ENCODE results near the gene C9orf78.

C9orf78 gene

DNA sequence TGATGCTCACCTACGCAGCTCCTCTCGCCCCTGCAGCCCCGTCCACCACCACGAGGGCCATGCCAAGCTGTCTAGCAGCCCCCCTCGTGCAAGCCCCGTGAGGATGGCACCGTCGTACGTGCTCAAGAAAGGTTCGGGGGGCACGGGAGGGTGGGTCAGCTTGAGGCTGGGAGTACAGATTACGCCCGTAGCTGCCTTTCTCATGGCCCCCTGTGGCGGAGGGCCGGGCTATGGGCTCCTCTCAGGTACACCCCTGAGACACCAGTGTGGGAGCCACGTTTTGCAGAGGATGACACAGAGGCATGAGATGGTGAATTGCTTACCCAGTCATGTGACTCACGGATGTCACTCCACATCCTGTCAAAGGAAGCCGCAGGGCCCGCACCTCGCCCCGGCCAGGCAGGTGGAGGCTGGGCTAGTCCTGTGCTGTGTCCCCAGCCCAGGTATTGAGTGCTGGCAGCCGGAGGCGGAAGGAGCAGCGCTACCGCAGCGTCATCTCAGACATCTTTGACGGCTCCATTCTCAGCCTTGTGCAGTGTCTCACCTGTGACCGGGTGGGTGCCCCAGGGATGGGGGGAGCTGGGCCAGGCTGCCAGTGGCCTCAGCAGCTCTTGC is 33.9 kb upstream of the C9orf78 start:
- DNase-seq: no peak
- in situ Hi-C loops (cut with MboI; ENCODE audit: low pct_unique_long_range_greater_than_20kb, low sequenced_read_pairs): no loop called here

GRCh38 chr9:129868023-129868871 is 33.2 kb upstream of the C9orf78 start:
- no peak for DNase-seq
- in situ Hi-C loops (cut with MboI; ENCODE audit: low pct_unique_long_range_greater_than_20kb, low sequenced_read_pairs): no loop called here

DNA sequence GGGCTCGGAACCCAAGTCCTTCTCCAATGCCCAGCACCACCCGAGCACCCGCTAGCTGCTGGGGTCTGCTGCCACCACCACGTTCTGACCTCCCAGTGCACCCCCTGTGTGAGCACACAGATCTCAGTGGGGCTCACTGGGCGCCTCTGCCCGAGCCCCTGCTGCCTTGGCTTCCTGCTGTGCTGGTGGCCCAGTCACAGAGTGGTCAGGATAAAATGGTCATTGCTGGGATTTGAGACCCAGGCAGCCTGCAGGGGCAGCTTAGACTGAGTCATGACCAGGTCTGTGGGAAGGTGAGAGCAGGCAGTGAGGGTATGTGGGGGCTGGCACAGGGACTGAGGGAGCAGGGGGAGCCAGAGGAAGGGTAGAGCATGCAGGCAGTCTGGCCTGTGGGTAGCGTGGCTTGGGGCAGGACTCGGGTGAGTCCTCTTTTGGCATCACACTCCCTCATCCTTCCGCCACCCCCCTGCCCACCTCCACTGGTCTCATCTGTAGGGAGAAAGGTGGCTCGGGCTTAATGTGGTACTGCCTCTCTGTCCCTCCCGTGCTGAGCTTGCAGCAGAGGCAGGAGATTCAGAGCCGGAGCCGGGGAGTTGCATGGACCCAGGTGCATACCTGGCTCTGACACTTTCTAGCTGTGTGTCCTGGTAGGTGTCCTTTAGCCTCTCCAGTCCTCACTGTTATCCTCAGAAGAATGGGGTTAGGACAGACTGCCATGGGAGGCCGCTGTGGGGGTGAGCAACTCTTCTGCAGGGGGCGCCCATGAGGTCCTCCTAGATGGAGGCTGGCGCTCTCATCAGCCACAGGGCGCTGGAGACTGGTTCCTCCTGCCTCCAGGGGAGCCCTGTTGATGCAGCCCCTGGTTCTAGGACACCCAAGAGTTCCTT is 32.3 kb upstream of the C9orf78 start:
- DNase-seq: peak; percentile 8
- in situ Hi-C loops (cut with MboI; ENCODE audit: low pct_unique_long_range_greater_than_20kb, low sequenced_read_pairs): no loop called here

DNA sequence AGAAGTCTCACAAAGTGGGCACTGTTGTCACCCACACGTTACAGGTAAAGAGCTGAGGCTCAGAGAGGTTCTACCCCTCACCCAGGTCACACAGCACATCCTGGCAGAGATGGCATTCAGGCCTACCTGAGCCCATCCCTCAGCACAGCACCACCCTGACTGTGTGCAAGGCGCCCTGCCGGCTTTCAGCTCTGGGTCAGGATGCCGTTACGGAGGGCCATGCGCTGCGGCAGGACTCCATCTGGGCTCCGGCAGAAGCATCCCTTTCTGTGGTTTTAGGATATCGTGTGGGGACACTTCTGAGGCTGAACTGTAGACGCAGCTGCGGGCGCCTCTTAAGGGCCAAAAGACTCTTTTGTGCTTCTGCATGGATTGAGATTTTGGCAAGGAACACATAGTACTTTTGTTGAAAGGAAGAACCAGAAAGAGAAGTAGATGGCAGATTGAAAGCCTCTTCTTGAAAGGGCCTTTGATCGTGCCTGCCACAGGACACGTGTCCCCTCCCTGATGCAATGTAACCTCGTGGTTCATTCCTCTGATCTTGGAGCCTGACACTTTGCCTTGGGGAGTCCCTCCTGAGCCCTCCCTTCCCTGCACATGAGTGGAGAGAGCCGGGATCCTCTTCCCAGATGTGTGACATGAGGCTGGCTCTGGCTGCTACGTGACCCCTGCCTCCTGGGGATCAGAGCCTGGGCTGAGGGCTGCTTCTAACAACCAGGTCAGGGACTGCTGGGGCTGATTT is 31.5 kb upstream of the C9orf78 start:
- in situ Hi-C loops (cut with MboI; ENCODE audit: low pct_unique_long_range_greater_than_20kb, low sequenced_read_pairs): no loop called here
- DNase-seq: no peak

DNA sequence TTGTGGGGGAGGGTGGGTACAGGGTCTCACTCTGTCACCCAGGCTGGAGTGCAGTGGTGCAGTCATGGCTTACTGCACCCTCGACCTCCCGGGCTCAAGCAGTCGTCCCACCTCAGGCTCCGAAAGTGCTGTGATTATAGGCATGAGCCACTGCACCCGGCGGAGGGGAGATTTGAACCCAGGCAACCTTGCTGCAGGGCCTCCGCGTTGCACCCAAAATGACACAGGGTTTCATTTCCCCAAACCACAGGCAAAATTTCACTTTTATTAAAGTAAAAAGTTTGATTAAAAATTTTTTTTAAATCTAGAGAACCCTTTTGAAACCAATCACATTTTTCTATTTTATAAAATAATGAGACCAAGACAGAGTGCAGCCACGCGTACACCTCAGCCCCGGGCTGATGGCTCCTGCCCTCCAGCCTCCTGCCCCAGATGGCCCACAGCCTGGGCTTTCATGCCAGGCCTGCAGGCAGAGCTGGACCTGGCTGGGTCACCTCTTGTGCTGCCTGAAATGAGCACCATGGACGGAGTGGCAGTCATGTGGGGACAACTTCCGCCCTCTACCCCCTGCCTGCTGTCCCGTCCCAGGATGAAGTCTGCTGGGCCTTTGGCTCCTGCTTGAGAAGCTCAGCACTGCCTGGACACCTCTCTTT is 30.7 kb upstream of the C9orf78 start:
- DNase-seq: no peak
- in situ Hi-C loops (cut with MboI; ENCODE audit: low pct_unique_long_range_greater_than_20kb, low sequenced_read_pairs): no loop called here

- in situ Hi-C loops (cut with MboI; ENCODE audit: low pct_unique_long_range_greater_than_20kb, low sequenced_read_pairs): no loop called here
- peak; percentile 11 for DNase-seq
Measured at GRCh38 chr9:129864991-129865647, 30.0 kb upstream of the C9orf78 start.

- DNase-seq: peak; percentile 98
Measured at GRCh38 chr9:129863059-129863690, 28.1 kb upstream of the C9orf78 start.

DNA sequence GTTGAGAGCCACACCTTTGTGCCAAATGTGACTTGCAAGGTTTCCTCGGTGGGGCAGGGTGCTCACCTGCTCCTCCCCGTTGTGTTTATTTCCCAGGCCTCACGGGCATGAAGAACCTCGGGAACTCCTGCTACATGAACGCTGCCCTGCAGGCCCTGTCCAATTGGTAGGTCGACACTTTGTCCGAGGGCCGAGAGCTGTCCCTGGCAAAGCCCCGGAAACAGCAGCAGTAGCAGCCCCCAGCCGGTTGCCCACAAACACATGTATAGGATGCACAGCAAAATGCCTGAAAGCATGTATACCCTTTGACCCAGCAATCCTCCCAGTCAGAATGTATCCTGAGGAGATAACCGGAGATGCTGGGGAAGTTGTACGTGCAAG is 26.4 kb upstream of the C9orf78 start:
- in situ Hi-C loops (cut with MboI; ENCODE audit: low pct_unique_long_range_greater_than_20kb, low sequenced_read_pairs): no loop called here

More at GRCh38 chr9:129863059-129863690, 28.1 kb upstream of the C9orf78 start:
- in situ Hi-C loops (cut with MboI; ENCODE audit: low pct_unique_long_range_greater_than_20kb, low sequenced_read_pairs): no loop called here

DNA sequence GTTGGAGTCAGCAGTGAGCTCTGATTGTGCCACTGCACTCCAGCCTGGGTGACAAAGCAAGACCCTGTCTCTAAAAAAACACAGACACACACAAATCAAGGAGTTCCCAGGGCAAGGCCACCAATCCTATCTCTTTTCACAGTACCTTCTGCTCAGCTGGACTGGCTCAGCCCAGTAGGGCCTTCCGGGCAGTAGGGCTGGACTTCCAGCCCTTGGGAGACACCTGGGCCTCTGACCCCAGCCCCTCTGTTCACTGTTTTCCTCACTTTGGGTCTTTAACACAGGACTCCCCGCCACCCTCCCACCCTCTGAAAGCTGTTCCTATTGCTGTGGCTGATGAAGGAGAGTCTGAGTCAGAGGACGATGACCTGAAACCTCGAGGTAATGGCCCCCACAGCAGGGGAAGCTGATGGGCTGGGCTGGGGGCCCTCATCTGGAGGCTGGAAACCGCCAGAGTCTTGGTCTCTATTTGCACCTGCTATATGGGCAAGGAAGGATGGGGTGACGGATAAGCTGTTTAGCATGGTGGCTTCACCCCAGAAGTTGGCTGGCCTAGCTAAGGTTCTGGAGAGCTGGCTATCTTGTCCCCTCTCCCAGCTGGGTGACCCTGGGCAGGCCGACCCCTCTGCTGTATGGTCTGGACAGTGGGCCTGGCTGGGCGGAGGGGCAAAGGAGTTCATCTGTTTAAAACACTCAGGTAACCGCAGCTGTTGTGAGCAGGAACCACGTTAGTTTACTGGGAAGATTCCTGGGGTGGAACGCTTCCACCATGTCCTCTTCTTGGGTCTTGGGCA is 25.8 kb upstream of the C9orf78 start:
- DNase-seq: no peak
- in situ Hi-C loops (cut with MboI; ENCODE audit: low pct_unique_long_range_greater_than_20kb, low sequenced_read_pairs): no loop called here

More for the DNA sequence above, 26.4 kb upstream of the C9orf78 start:
- DNase-seq: no peak

GRCh38 chr9:129858167-129858962 is 23.3 kb upstream of the C9orf78 start:
- in situ Hi-C loops (cut with MboI; ENCODE audit: low pct_unique_long_range_greater_than_20kb, low sequenced_read_pairs): no loop called here
- no peak for DNase-seq

GRCh38 chr9:129857207-129857606 is 22.1 kb upstream of the C9orf78 start:
- DNase-seq: no peak
- in situ Hi-C loops (cut with MboI; ENCODE audit: low pct_unique_long_range_greater_than_20kb, low sequenced_read_pairs): no loop called here

GRCh38 chr9:129854588-129855110 is 19.6 kb upstream of the C9orf78 start:
- DNase-seq: no peak
- in situ Hi-C loops (cut with MboI; ENCODE audit: low pct_unique_long_range_greater_than_20kb, low sequenced_read_pairs): no loop called here

DNA sequence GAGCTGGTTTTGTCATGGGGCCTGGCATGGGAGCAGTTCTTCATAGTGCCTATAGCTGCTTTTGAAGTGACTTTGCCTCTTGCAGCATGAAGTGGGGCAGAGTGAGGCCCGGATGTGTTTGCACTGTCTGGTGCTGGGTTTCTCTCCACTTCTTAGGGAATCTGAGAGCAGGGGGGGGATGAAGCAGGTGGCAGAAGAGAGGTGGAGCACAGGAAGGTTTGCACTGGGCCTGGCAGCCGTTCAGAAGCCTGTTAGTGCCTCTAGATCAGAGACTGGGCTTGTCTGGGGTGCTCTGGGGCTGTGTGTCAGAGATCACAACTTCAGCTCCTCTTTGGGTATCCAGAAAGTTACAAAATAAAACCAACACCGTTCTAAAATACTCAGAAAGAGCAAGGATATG is 18.5 kb upstream of the C9orf78 start:
- in situ Hi-C loops (cut with MboI; ENCODE audit: low pct_unique_long_range_greater_than_20kb, low sequenced_read_pairs): no loop called here

DNA sequence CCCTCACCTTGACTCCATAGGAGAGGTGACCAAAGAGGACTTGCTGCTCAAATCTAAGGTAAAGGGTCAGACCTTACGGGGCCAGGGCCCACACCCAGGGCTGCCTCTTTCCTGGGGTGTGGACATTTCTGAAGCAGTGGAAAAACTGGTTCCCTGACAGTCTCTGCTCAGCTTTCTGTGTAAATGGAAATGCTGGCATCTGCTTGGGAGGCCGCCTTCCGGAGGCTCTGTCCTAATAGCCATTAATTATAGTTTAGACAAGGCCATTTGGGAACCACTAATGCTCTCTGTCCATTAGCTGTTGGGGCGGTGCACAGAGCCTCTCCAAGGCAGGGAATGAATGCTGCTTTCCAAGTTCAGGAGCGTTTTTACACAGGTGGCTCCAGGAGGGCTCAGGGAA is 17.5 kb upstream of the C9orf78 start:
- in situ Hi-C loops (cut with MboI; ENCODE audit: low pct_unique_long_range_greater_than_20kb, low sequenced_read_pairs): no loop called here
- DNase-seq: no peak

More for the DNA sequence above, 18.5 kb upstream of the C9orf78 start:
- DNase-seq: no peak

- no peak for DNase-seq
- in situ Hi-C loops (cut with MboI; ENCODE audit: low pct_unique_long_range_greater_than_20kb, low sequenced_read_pairs): no loop called here
Measured at GRCh38 chr9:129851821-129852220, 16.7 kb upstream of the C9orf78 start.
